Kidney epithelial cell (primary cell): ENCODE measurements around the gene MEIS3. TPM values are rescaled to one million over a fixed set of nuclear protein-coding genes. Genes with fewer than 3 reads are reported as not detected.

Source experiments
- DNase-seq: peaks from one replicate; pipeline ENCODE4 v3.0.0-alpha.2; 2010; ENCODE audit warnings: low read depth
- H3K27me3 ChIP-seq: 2 replicates; pipeline ENCODE4 v1.6.0; 2011; ENCODE audit warnings: low read length; ENCODE audit not compliant: control insufficient read depth, insufficient read depth
- H3K36me3 ChIP-seq: 2 replicates; pipeline ENCODE4 v1.5.1; 2011; ENCODE audit warnings: low read length; ENCODE audit not compliant: control insufficient read depth, insufficient read depth
- H3K4me3 ChIP-seq: 2 replicates; pipeline ENCODE4 v1.5.1; 2011; ENCODE audit warnings: low read depth, mild to moderate bottlenecking, control low read depth, low read length
- total RNA-seq: library from RNA; depleted of rRNA; stranded (reverse); fragments of >200 nt; gene quantifications from 2 replicates; pipeline ENCODE4 v1.2.3, GENCODE V29; 2015
- TF ChIP-seq, protein P1 (sequence below): IDR thresholded peaks from 2 replicates; pipeline ENCODE4 v1.5.1; 2011; ENCODE audit warnings: mild to moderate bottlenecking, moderate library complexity, low read length, control low read depth, inconsistent platforms; ENCODE audit not compliant: insufficient read depth, poor library complexity, severe bottlenecking

Gene MEIS3
- total RNA-seq, 1 donor from 2014 or later = 2.3 TPM

DNA sequence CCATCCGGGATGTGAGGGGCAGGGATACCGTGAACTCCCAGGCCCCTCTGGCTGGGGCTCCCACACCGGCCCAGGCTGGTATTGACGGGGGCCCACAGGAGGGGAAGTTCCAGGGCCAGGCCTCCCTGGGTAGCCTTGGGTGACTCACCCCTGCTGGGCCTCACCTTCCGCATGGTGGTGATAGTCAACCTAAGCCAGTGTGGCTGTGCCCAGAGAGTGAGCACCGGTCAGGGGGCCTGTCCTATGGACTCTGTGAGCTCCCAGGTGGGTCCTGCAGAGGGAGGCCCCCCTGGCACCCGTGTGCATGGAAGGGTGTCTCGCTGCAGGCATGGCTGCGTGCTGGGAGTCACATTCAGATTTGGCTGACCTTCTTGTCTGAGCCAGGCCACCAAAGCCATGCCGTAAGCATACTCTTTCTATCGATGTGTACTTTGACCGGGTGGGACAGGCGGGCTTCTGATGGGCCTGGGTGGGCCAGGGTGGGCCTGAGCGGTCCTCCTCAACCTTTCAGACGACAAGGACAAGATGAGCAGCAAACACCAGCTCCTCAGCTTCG is 42.7 kb downstream of the MEIS3 start:
- Histone ChIP-seq H3K27me3 (no peaks in the 10 kb centered on the region), H3K4me3 (no peak overlapping the region), H3K36me3 (peaks cover 4% of the 10 kb centered on the region)
- TF ChIP-seq, protein P1, sequence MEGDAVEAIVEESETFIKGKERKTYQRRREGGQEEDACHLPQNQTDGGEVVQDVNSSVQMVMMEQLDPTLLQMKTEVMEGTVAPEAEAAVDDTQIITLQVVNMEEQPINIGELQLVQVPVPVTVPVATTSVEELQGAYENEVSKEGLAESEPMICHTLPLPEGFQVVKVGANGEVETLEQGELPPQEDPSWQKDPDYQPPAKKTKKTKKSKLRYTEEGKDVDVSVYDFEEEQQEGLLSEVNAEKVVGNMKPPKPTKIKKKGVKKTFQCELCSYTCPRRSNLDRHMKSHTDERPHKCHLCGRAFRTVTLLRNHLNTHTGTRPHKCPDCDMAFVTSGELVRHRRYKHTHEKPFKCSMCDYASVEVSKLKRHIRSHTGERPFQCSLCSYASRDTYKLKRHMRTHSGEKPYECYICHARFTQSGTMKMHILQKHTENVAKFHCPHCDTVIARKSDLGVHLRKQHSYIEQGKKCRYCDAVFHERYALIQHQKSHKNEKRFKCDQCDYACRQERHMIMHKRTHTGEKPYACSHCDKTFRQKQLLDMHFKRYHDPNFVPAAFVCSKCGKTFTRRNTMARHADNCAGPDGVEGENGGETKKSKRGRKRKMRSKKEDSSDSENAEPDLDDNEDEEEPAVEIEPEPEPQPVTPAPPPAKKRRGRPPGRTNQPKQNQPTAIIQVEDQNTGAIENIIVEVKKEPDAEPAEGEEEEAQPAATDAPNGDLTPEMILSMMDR = no peak
- DNase-seq = no peak

DNA sequence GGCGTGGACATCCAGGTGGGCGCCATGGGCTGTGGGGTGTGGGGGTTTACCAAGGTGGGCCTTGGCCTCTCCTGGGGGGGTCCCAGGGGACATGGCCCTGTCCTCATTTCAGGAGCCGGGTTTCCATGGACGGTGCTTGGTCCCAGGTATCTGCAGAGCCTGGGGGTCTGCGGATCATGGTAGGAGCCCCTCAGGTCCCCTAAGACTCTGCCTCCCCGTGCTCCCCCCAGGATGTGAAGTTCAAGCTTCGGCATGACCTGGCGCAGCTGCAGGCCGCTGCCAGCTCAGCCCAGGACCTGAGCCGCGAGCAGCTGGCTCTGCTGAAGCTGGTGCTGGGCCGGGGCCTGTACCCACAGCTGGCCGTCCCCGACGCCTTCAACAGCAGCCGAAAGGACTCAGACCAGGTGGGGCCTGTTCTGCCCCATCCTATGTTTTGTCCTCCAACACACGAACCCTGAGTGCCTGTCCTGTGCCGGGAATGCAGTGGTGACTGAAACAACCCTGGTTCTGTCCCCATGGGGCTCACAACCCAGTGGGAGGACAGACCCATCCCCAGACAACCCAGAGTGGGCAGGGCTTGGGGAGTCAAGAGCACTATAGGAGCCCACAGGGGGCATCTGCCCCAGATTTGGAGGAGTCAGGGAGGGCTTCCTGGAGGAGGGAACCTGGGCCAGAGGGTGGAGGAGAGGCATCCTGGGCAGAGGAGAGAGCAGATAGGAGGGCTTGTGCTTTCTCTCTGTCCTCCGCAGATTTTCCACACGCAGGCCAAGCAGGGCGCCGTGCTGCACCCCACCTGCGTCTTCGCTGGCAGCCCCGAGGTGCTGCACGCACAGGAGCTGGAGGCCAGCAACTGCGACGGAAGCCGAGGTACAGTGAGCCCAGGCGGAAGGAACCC is 43.4 kb downstream of the MEIS3 start:
- TF ChIP-seq, protein P1 = no peak
- DNase-seq = no peak
- Histone ChIP-seq H3K27me3 (no peaks in the 10 kb centered on the region), H3K36me3 (peaks cover 4% of the 10 kb centered on the region), H3K4me3 (no peak overlapping the region)

DNA sequence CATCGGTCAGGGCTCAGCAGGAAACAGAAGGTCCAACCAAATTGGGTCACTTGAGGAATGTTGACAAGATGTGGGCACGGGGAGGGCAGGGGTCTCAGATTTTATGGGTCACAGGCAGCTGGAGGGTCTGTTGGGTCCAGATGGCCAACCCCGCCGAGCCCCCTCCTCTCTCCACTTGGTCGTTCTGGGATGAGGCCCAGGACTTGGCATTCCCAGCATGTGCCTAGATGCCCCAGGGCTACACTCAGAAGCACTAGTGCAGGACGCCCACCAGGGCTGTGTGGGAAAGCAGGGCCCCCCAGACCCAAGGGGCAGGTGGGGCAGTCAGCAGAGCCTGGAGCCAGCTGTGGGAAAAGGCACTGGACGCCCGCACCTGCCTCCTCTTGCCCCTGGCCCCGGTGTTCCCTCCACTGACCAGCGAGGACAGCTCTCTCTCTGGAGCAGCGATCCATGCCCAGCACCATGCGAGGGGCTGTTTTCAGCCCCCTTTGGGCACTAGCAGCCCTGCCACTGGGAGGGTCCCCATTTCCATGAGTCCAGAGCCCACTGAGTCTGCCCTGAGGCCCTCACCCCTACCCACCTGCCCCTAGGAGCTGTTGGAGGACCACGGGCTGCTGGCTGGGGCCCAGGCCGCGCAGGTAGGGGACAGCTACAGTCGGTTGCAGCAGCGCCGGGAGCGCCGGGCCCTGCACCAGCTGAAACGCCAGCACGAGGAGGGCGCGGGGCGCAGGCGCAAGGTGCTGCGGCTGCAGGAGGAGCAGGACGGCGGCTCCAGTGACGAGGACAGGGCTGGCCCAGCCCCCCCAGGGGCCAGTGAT is 44.2 kb downstream of the MEIS3 start:
- Histone ChIP-seq H3K4me3 (no peak overlapping the region), H3K36me3 (peaks cover 3% of the 10 kb centered on the region)

DNA sequence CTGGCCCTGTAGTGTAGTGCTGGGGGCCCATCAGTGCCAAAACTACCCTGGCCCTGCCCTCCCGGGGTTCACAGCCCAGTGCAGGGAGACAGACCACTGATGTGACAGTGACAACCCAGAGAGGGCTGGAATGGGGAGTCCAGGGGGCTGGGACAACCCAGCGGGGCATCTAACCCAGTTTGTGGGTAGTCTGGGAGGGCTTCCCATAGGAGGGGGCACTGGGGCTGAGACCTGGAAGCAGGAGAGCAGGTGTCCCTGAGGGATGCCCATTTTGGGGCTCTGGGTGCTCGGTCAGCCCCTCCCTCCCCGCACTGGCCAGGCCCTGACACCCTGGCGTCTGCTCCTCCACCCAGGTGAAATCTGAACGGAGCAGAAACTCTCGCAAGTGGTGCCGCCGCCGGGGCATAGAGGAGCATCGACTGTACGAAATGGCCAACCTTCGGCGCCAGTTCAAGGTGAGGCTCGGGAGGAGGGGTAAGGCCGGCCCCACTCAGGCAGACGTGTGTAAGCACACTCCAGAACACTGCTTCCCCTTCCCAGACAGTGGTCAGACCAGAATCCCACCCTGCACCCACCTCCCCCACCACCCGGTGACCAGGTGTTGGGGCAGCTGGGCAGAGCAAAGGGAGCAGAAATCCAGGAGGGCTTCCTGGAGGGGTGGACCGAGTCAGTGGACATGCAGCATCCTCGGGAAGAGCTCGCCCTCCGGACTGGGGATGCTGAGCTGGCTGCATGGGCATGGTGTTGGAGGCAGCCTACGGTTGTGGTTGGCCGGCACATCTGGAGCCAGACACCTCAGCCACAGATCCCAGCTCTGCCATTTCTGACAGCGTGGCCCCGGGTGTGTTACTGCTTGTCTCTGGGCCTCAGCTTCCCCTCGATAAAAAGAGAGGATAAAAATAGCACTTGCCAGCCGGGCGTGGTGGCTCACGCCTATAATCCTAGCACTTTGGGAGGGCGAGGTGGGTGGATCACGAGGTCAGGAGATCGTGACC is 45.8 kb downstream of the MEIS3 start:
- H3K36me3 ChIP-seq = peaks cover 3% of the 10 kb centered on the region
- TF ChIP-seq, protein P1 = no peak

More for the DNA sequence above, 44.2 kb downstream of the MEIS3 start:
- no peak for DNase-seq
- TF ChIP-seq, protein P1 = no peak
- H3K27me3 ChIP-seq = no peaks in the 10 kb centered on the region

DNA sequence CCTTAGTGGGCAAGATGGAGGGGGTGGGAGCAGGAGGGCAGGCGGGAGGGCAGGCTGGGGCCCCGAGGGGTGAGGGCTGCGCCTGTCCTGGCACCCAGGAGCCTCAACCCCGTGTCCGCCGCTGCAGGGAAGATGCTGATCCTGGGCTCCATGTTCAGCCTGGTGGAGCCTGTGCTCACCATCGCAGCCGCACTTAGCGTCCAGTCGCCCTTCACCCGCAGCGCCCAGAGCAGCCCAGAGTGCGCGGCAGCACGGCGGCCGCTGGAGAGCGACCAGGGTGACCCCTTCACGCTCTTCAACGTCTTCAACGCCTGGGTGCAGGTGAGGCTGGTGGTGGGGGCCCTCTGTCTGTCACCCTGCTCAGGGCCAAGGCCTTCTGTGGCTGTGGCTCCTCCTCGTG is 46.7 kb downstream of the MEIS3 start:
- H3K36me3 ChIP-seq = peaks cover 3% of the 10 kb centered on the region

More for the DNA sequence above, 45.8 kb downstream of the MEIS3 start:
- H3K4me3 ChIP-seq = no peak overlapping the region
- H3K27me3 ChIP-seq = no peaks in the 10 kb centered on the region
- DNase-seq = no peak

More for the DNA sequence above, 46.7 kb downstream of the MEIS3 start:
- no peak for DNase-seq
- no peak overlapping the region for H3K4me3 ChIP-seq
- TF ChIP-seq, protein P1 = no peak
- H3K27me3 ChIP-seq = no peaks in the 10 kb centered on the region
